ENCODE results near the gene WIF1.

DNA sequence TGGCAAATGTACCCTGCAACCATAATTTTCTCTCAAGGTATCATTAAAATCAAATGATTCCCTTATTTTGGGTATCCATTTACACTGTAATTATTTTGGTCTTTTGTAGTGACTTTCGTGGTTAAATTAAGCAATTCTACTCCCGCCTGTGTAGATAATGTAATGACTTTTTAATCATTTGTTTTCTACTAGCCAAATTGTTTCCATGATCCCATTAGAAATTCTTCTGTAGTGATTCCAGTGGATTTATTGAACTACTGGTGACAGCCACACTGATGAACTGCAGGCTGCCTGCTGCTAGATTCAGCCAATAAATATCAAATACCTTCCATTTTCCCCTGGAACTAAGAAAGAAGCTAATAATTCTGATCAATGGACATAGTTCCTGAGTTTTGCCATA, 96.0 kb downstream of the WIF1 start:
- TF ChIP-seq ZNF565 (CRISPR knock-in tag; conservative IDR thresholded peaks at IDR 0.05; ENCODE audit: low read depth) (no peak), ARNTL (CRISPR knock-in tag; IDR thresholded peaks at IDR 0.05; ENCODE audit: borderline replicate concordance, low read depth) (no peak), ISL1 (CRISPR knock-in tag; IDR thresholded peaks at IDR 0.05) (no peak), SNAI2 (CRISPR knock-in tag; IDR thresholded peaks at IDR 0.05) (no peak), ZNF70 (CRISPR knock-in tag; IDR thresholded peaks at IDR 0.05) (no peak), ZNF8 (CRISPR knock-in tag; IDR thresholded peaks at IDR 0.05) (no peak), ZFP3 (CRISPR knock-in tag; IDR thresholded peaks at IDR 0.05) (no peak), RARB (CRISPR knock-in tag; IDR thresholded peaks at IDR 0.05) (no peak)
- TF ChIP-seq, protein P1, sequence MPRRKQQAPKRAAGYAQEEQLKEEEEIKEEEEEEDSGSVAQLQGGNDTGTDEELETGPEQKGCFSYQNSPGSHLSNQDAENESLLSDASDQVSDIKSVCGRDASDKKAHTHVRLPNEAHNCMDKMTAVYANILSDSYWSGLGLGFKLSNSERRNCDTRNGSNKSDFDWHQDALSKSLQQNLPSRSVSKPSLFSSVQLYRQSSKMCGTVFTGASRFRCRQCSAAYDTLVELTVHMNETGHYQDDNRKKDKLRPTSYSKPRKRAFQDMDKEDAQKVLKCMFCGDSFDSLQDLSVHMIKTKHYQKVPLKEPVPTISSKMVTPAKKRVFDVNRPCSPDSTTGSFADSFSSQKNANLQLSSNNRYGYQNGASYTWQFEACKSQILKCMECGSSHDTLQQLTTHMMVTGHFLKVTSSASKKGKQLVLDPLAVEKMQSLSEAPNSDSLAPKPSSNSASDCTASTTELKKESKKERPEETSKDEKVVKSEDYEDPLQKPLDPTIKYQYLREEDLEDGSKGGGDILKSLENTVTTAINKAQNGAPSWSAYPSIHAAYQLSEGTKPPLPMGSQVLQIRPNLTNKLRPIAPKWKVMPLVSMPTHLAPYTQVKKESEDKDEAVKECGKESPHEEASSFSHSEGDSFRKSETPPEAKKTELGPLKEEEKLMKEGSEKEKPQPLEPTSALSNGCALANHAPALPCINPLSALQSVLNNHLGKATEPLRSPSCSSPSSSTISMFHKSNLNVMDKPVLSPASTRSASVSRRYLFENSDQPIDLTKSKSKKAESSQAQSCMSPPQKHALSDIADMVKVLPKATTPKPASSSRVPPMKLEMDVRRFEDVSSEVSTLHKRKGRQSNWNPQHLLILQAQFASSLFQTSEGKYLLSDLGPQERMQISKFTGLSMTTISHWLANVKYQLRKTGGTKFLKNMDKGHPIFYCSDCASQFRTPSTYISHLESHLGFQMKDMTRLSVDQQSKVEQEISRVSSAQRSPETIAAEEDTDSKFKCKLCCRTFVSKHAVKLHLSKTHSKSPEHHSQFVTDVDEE (CRISPR knock-in tag; IDR thresholded peaks at IDR 0.05): no peak
- TF ChIP-seq, protein P2, sequence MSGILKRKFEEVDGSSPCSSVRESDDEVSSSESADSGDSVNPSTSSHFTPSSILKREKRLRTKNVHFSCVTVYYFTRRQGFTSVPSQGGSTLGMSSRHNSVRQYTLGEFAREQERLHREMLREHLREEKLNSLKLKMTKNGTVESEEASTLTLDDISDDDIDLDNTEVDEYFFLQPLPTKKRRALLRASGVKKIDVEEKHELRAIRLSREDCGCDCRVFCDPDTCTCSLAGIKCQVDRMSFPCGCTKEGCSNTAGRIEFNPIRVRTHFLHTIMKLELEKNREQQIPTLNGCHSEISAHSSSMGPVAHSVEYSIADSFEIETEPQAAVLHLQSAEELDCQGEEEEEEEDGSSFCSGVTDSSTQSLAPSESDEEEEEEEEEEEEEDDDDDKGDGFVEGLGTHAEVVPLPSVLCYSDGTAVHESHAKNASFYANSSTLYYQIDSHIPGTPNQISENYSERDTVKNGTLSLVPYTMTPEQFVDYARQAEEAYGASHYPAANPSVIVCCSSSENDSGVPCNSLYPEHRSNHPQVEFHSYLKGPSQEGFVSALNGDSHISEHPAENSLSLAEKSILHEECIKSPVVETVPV (CRISPR knock-in tag; IDR thresholded peaks at IDR 0.05): no peak
- TF ChIP-seq, protein P3, sequence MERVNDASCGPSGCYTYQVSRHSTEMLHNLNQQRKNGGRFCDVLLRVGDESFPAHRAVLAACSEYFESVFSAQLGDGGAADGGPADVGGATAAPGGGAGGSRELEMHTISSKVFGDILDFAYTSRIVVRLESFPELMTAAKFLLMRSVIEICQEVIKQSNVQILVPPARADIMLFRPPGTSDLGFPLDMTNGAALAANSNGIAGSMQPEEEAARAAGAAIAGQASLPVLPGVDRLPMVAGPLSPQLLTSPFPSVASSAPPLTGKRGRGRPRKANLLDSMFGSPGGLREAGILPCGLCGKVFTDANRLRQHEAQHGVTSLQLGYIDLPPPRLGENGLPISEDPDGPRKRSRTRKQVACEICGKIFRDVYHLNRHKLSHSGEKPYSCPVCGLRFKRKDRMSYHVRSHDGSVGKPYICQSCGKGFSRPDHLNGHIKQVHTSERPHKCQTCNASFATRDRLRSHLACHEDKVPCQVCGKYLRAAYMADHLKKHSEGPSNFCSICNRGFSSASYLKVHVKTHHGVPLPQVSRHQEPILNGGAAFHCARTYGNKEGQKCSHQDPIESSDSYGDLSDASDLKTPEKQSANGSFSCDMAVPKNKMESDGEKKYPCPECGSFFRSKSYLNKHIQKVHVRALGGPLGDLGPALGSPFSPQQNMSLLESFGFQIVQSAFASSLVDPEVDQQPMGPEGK (CRISPR knock-in tag; IDR thresholded peaks at IDR 0.05; ENCODE audit: borderline replicate concordance): no peak

Measured in SK-N-SH treated with all-trans-retinoic acid at 6 μM for 48 hours (cell line).